ENCODE data around the gene DUOXA1.

Gene DUOXA1

GRCh38 chr15:45126535-45127158, 3.0 kb downstream of the DUOXA1 start:
- H3K9me3 ChIP-seq (ENCODE audit: low read length) = no peaks in the 10 kb centered on the region
- H3K27ac ChIP-seq (ENCODE audit: low read depth, low read length) = no peak overlapping the region
- peaks cover 23 to 40% of the 10 kb centered on the region in 2 donors for H3K27me3 ChIP-seq (ENCODE audit: control insufficient read depth in 1 of 2, insufficient read depth in 2 of 2, low read length in 2 of 2)
- no peak overlapping the region for H3K9ac ChIP-seq (ENCODE audit: low read length)
- H3K4me1 ChIP-seq (ENCODE audit: insufficient read depth, low read length) = no peaks in the 10 kb centered on the region
- no peaks in the 10 kb centered on the region for H3K36me3 ChIP-seq (ENCODE audit: insufficient read depth, low read length)
- H3K4me3 ChIP-seq (ENCODE audit: low read depth in 1 of 2, low read length in 2 of 2) = no peak overlapping the region

- H3K9ac ChIP-seq (ENCODE audit: low read length) = no peak overlapping the region
- H3K27ac ChIP-seq (ENCODE audit: low read depth, low read length) = no peak overlapping the region
- H3K4me1 ChIP-seq (ENCODE audit: insufficient read depth, low read length) = no peaks in the 10 kb centered on the region
- H3K36me3 ChIP-seq (ENCODE audit: insufficient read depth, low read length) = no peaks in the 10 kb centered on the region
- H3K9me3 ChIP-seq (ENCODE audit: low read length) = no peaks in the 10 kb centered on the region
- no peak overlapping the region for H3K4me3 ChIP-seq (ENCODE audit: low read depth in 1 of 2, low read length in 2 of 2)
- peaks cover 5 to 18% of the 10 kb centered on the region in 2 donors for H3K27me3 ChIP-seq (ENCODE audit: control insufficient read depth in 1 of 2, insufficient read depth in 2 of 2, low read length in 2 of 2)
These were observed 6.3 kb downstream of the DUOXA1 start for GRCh38 chr15:45123397-45123796.

GRCh38 chr15:45122719-45123118, 7.0 kb downstream of the DUOXA1 start:
- Histone ChIP-seq H3K27me3 (ENCODE audit: control insufficient read depth in 1 of 2, insufficient read depth in 2 of 2, low read length in 2 of 2) (peaks cover 2 to 16% of the 10 kb centered on the region in 2 donors), H3K36me3 (ENCODE audit: insufficient read depth, low read length) (no peaks in the 10 kb centered on the region), H3K4me3 (ENCODE audit: low read depth in 1 of 2, low read length in 2 of 2) (no peak overlapping the region), H3K9me3 (ENCODE audit: low read length) (no peaks in the 10 kb centered on the region), H3K27ac (ENCODE audit: low read depth, low read length) (no peak overlapping the region), H3K4me1 (ENCODE audit: insufficient read depth, low read length) (peaks cover 3% of the 10 kb centered on the region), H3K9ac (ENCODE audit: low read length) (no peak overlapping the region)

- Histone ChIP-seq H3K36me3 (ENCODE audit: insufficient read depth, low read length) (no peaks in the 10 kb centered on the region), H3K27me3 (ENCODE audit: control insufficient read depth in 1 of 2, insufficient read depth in 2 of 2, low read length in 2 of 2) (peaks cover 11 to 20% of the 10 kb centered on the region in 2 donors), H3K4me1 (ENCODE audit: insufficient read depth, low read length) (peaks cover 9% of the 10 kb centered on the region)
These were observed 7.8 kb downstream of the DUOXA1 start for GRCh38 chr15:45121706-45122417.

DNA sequence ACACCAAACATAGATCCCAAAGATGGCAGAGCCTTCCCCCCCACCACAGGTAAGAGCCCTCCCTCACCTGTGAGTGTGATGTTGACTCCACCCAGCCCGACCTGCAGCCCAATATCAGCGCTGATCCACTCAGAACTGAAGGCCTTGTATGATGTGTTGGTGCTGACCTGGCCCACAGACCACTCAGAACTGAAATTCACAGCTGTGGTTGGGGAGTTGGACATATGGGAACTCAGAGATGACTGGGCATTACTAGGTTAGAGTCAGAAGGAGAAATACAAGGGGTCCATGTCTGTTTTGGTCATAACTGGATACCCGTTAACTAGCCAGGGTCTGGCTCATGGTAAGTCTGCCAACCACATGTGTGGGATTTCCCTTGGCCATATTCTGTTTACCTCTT, 8.7 kb downstream of the DUOXA1 start:
- H3K36me3 ChIP-seq (ENCODE audit: insufficient read depth, low read length) = no peaks in the 10 kb centered on the region
- no peaks in the 10 kb centered on the region for H3K9me3 ChIP-seq (ENCODE audit: low read length)
- H3K4me1 ChIP-seq (ENCODE audit: insufficient read depth, low read length) = peaks cover 12% of the 10 kb centered on the region
- peaks cover 19 to 29% of the 10 kb centered on the region in 2 donors for H3K27me3 ChIP-seq (ENCODE audit: control insufficient read depth in 1 of 2, insufficient read depth in 2 of 2, low read length in 2 of 2)
- H3K9ac ChIP-seq (ENCODE audit: low read length) = no peak overlapping the region
- H3K27ac ChIP-seq (ENCODE audit: low read depth, low read length) = no peak overlapping the region
- H3K4me3 ChIP-seq (ENCODE audit: low read depth in 1 of 2, low read length in 2 of 2) = no peak overlapping the region

More at GRCh38 chr15:45121706-45122417, 7.8 kb downstream of the DUOXA1 start:
- no peaks in the 10 kb centered on the region for H3K9me3 ChIP-seq (ENCODE audit: low read length)
- no peak overlapping the region for H3K27ac ChIP-seq (ENCODE audit: low read depth, low read length)
- H3K9ac ChIP-seq (ENCODE audit: low read length) = no peak overlapping the region
- H3K4me3 ChIP-seq (ENCODE audit: low read depth in 1 of 2, low read length in 2 of 2) = no peak overlapping the region

DNA sequence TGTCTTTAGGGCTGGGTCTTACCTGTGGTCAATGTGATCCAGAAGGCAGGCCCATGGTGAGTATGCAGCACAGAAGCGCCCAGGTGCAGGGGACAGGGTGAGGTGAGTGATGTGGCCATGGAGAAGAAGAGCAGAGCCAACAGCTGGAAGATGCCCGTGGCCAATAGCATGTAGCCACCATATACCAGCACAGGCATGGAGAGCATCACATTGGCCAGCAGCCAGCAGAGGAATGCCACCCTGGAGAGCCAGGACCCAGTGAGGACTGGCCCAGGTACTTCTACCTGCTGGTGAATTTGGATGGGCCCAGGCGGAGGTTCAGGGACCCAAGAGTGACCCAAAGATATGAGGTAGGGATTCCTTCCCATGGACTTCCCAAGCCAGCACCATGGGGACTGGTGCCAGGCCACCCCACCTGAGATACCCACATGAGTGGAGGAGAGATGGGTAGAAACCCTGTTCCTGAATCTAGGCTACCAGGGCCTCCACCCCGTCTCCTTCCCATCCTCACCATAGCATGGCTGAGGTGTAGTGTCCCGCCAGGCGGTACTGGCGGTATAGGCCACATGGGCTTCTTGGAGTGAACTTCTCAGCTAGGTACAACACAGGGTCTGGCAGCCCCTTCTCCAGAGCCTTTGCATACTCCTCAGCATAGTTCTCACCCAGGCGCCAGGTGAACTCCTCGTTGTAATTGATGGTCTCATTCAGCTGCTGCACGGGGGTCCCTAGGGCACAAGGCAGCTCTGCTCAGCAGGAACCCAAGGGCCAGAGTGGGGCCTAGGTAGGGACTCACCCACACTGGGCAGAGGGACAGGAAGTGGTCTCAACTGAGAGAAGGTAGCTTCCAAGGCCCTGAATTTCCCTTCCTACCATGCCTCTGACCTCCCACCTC, 9.4 kb downstream of the DUOXA1 start:
- Histone ChIP-seq H3K27ac (ENCODE audit: low read depth, low read length) (no peak overlapping the region), H3K27me3 (ENCODE audit: control insufficient read depth in 1 of 2, insufficient read depth in 2 of 2, low read length in 2 of 2) (peaks cover 26 to 36% of the 10 kb centered on the region in 2 donors), H3K4me3 (ENCODE audit: low read depth in 1 of 2, low read length in 2 of 2) (no peak overlapping the region)

GRCh38 chr15:45118996-45119395, 10.7 kb downstream of the DUOXA1 start:
- Histone ChIP-seq H3K27ac (ENCODE audit: low read depth, low read length) (no peak overlapping the region), H3K27me3 (ENCODE audit: control insufficient read depth in 1 of 2, insufficient read depth in 2 of 2, low read length in 2 of 2) (peaks cover 39 to 49% of the 10 kb centered on the region in 2 donors), H3K4me1 (ENCODE audit: insufficient read depth, low read length) (peaks cover 12% of the 10 kb centered on the region), H3K9ac (ENCODE audit: low read length) (no peak overlapping the region), H3K4me3 (ENCODE audit: low read depth in 1 of 2, low read length in 2 of 2) (no peak overlapping the region), H3K36me3 (ENCODE audit: insufficient read depth, low read length) (no peaks in the 10 kb centered on the region), H3K9me3 (ENCODE audit: low read length) (no peaks in the 10 kb centered on the region)

More for the DNA sequence above, 9.4 kb downstream of the DUOXA1 start:
- Histone ChIP-seq H3K9ac (ENCODE audit: low read length) (no peak overlapping the region), H3K9me3 (ENCODE audit: low read length) (no peaks in the 10 kb centered on the region), H3K4me1 (ENCODE audit: insufficient read depth, low read length) (peaks cover 12% of the 10 kb centered on the region), H3K36me3 (ENCODE audit: insufficient read depth, low read length) (no peaks in the 10 kb centered on the region)

DNA sequence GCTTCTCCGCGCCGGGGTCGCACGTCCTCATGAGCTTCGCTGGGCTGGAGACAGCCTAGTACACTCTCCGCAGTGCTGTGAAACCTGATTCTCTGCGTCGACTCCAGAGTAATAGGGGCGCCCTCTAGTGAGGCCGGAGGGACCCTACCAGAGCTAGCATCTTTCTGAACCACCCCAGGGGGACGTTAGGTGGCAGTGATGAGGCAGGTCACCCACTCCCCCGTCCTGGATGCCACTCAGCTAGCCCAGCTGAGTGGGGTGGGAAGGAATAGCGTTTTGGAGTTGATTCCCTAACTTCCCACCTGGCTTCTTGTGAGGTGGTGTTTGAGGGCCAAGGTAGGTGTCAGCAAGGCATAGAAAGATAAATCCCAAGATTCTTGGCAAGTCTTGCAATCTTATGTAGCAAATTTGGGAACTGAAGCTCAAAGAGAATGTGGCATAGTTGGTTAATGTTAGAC, 11.5 kb downstream of the DUOXA1 start:
- peaks cover 12% of the 10 kb centered on the region for H3K4me1 ChIP-seq (ENCODE audit: insufficient read depth, low read length)
- H3K9ac ChIP-seq (ENCODE audit: low read length) = no peak overlapping the region
- peaks cover 48 to 57% of the 10 kb centered on the region in 2 donors for H3K27me3 ChIP-seq (ENCODE audit: control insufficient read depth in 1 of 2, insufficient read depth in 2 of 2, low read length in 2 of 2)
- H3K4me3 ChIP-seq (ENCODE audit: low read depth in 1 of 2, low read length in 2 of 2) = peak overlapping the region; percentile 12 to 43
- no peaks in the 10 kb centered on the region for H3K36me3 ChIP-seq (ENCODE audit: insufficient read depth, low read length)
- H3K9me3 ChIP-seq (ENCODE audit: low read length) = no peaks in the 10 kb centered on the region
- H3K27ac ChIP-seq (ENCODE audit: low read depth, low read length) = no peak overlapping the region

DNA sequence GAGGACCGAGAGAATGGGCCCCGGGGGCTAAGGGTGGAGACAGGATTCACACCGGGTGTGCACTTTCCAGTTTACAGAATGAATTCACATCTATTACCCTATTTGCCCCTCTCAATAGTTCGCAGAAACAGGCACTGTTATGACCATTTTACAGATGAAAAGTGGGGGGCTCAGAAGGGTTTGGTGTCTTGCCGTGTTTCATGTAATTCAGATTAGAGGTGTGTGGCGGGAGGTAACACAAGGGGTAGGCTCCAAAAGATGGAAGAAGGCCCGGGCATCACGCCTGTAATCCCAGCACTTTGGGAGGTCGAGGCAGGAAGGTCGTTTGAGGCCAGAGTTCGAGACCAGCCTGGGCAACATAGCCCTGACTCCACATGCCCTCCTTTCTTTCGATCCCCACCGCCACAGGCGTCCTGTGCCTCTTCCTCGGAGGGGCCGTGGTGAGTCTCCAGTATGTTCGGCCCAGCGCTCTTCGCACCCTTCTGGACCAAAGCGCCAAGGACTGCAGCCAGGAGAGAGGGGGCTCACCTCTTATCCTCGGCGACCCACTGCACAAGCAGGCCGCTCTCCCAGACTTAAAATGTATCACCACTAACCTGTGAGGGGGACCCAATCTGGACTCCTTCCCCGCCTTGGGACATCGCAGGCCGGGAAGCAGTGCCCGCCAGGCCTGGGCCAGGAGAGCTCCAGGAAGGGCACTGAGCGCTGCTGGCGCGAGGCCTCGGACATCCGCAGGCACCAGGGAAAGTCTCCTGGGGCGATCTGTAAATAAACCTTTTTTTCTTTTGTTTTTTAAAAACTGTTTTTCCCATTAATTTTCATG, 12.2 kb downstream of the DUOXA1 start:
- H3K9me3 ChIP-seq (ENCODE audit: low read length) = no peaks in the 10 kb centered on the region
- H3K27ac ChIP-seq (ENCODE audit: low read depth, low read length) = no peak overlapping the region
- H3K4me1 ChIP-seq (ENCODE audit: insufficient read depth, low read length) = peaks cover 14% of the 10 kb centered on the region
- H3K36me3 ChIP-seq (ENCODE audit: insufficient read depth, low read length) = no peaks in the 10 kb centered on the region
- peak overlapping the region; percentile 12 to 43 for H3K4me3 ChIP-seq (ENCODE audit: low read depth in 1 of 2, low read length in 2 of 2)
- no peak overlapping the region for H3K9ac ChIP-seq (ENCODE audit: low read length)
- H3K27me3 ChIP-seq (ENCODE audit: control insufficient read depth in 1 of 2, insufficient read depth in 2 of 2, low read length in 2 of 2) = peaks cover 51 to 64% of the 10 kb centered on the region in 2 donors

DNA sequence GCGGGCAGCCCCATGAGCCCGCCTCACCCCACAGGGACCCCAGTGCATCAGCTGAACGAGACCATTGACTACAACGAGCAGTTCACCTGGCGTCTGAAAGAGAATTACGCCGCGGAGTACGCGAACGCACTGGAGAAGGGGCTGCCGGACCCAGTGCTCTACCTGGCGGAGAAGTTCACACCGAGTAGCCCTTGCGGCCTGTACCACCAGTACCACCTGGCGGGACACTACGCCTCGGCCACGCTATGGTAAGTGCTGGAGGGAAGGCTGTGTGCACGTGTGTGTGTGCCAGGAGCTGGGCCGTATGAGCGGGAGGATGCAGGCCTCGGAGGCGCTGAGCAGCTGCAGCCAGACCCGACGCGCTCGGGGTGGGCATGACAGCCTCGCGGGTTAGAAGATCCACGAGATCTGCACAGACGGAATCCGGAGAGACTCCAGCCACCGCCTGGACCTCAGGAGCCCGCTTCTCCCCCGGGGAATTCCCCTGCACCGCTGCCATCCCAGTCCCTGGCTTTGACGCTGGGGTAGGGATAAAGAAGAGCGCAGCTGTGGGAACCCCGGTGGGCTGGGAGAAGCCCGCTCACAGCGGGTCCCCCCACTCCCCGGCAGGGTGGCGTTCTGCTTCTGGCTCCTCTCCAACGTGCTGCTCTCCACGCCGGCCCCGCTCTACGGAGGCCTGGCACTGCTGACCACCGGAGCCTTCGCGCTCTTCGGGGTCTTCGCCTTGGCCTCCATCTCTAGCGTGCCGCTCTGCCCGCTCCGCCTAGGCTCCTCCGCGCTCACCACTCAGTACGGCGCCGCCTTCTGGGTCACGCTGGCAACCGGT, 13.0 kb downstream of the DUOXA1 start:
- Histone ChIP-seq H3K4me1 (ENCODE audit: insufficient read depth, low read length) (peaks cover 19% of the 10 kb centered on the region), H3K27ac (ENCODE audit: low read depth, low read length) (no peak overlapping the region), H3K4me3 (ENCODE audit: low read depth in 1 of 2, low read length in 2 of 2) (peak overlapping the region in 1 of 2 donors; percentile 37)

More for the DNA sequence above, 13.0 kb downstream of the DUOXA1 start:
- Histone ChIP-seq H3K27me3 (ENCODE audit: control insufficient read depth in 1 of 2, insufficient read depth in 2 of 2, low read length in 2 of 2) (peaks cover 59 to 72% of the 10 kb centered on the region in 2 donors), H3K9me3 (ENCODE audit: low read length) (no peaks in the 10 kb centered on the region), H3K9ac (ENCODE audit: low read length) (no peak overlapping the region), H3K36me3 (ENCODE audit: insufficient read depth, low read length) (no peaks in the 10 kb centered on the region)
